ENCODE results near the gene ZFPM1. TPM values are rescaled to one million over a fixed set of nuclear protein-coding genes. Genes with fewer than 3 reads are reported as not detected.

Gene ZFPM1
- total RNA-seq, 4 donors from 2014 or later: 4.2 to 9.3 (median 5.1) TPM

DNA sequence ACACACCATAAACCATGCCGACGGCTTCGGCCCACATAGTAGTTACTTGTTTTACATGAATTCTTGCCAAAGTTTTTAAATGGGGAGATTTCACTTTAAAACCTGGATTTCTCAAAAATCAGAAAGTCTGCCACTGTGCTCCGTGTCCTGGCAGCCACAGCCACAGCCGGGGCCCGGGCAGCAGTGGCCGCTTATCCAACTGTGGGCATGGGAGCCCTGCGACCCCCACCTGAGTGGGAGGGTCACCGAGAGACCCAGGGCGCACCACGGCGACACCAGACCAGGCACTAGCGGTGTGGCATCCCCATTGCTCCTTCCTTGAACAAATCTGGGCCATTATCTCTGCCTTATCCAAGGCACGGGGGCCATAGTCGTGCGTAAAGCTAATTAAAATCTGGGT lies 40.3 kb upstream of the ZFPM1 start:
- TF ChIP-seq CTCF (IDR thresholded peaks at IDR 0.05) (no peak), POLR2AphosphoS5 (IDR thresholded peaks at IDR 0.05) (no peak)
- Histone ChIP-seq H3K27me3 (no peaks in the 10 kb centered on the region), H3K36me3 (no peaks in the 10 kb centered on the region), H3K9me3 (no peaks in the 10 kb centered on the region), H3K27ac (no peak overlapping the region), H3K4me1 (peaks cover 2% of the 10 kb centered on the region), H3K4me3 (no peak overlapping the region)
- WGBS: 82% methylated on average over 9 of the region's 16 CpGs
- no peak for DNase-seq (ENCODE audit: low spot score in 2 of 2)

- no peaks in the 10 kb centered on the region for H3K9me3 ChIP-seq
- H3K27ac ChIP-seq: no peak overlapping the region
- H3K36me3 ChIP-seq: no peaks in the 10 kb centered on the region
- no peak for DNase-seq (ENCODE audit: low spot score in 2 of 2)
- H3K27me3 ChIP-seq: no peaks in the 10 kb centered on the region
- peaks cover 2% of the 10 kb centered on the region for H3K4me1 ChIP-seq
- no peak overlapping the region for H3K4me3 ChIP-seq
- WGBS: 93% methylated on average over 3 of the region's 12 CpGs
- TF ChIP-seq CTCF (IDR thresholded peaks at IDR 0.05): no peak
- no peak for TF ChIP-seq POLR2AphosphoS5 (IDR thresholded peaks at IDR 0.05)
Measured at GRCh38 chr16:88413231-88413630, 39.8 kb upstream of the ZFPM1 start.

- no peak for TF ChIP-seq EP300 (IDR thresholded peaks at IDR 0.05)
- TF ChIP-seq POLR2AphosphoS5 (IDR thresholded peaks at IDR 0.05): no peak
- no peak for TF ChIP-seq POLR2A (IDR thresholded peaks at IDR 0.05)
- no peak for TF ChIP-seq CTCF (IDR thresholded peaks at IDR 0.05)
- no peaks in the 10 kb centered on the region for H3K27me3 ChIP-seq
- no peak for DNase-seq (ENCODE audit: low spot score in 2 of 2)
- H3K4me1 ChIP-seq: peaks cover 2% of the 10 kb centered on the region
- H3K9me3 ChIP-seq: no peaks in the 10 kb centered on the region
- no peak overlapping the region for H3K27ac ChIP-seq
- no CpG with 5 or more reads among the region's 12 CpGs for WGBS
- H3K4me3 ChIP-seq: no peak overlapping the region
- H3K36me3 ChIP-seq: no peaks in the 10 kb centered on the region
Measured at GRCh38 chr16:88413631-88414030, 39.4 kb upstream of the ZFPM1 start.

DNA sequence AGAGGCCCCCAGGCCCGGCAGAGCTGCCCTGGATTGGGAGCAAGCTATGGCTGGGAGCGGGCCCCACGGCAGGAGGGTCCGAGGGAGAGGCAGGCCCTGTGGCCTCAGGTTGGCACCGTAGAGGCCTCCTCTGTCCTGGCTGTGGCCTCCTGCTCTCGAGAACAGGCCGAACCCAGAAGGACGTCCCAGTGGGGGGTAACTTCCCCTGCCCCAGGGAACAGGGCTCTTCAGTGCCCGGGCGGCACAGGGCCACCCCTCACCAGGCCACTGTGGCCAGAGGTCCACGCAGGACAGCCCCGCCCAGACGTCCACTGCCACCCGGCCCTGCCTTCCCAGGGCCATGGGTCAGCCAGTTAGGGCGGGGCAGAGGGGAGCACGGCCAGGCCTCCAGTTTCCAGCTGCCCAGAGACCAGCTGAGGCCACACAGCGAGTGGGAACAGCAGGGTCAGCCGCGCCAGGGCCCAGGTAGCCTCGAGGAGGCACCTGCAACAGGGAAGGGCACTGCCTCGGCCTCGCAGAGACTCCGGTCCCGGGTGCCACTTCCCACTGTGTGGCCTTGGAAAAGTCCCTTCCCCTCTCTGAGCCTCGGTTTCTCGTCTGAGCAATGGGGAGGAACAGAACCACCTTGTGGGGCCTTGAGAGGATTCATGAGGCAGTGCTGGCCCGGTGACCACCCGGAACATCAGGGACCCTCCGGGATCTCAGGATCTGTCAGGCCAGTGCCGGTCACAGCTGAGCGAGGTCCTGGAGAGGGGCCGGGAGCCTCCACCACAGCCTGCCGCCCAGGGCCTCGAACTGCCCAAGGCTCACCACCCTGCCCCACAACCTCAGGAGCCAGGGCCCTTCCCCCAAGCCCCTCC lies 38.3 kb upstream of the ZFPM1 start:
- no peaks in the 10 kb centered on the region for H3K36me3 ChIP-seq
- no peaks in the 10 kb centered on the region for H3K9me3 ChIP-seq
- peaks cover 2% of the 10 kb centered on the region for H3K4me1 ChIP-seq
- DNase-seq (ENCODE audit: low spot score in 2 of 2): no peak
- H3K4me3 ChIP-seq: no peak overlapping the region
- TF ChIP-seq EP300 (IDR thresholded peaks at IDR 0.05) (no peak), POLR2AphosphoS5 (IDR thresholded peaks at IDR 0.05) (no peak)
- H3K27me3 ChIP-seq: peaks cover 3% of the 10 kb centered on the region
- WGBS: 85% methylated on average over 12 of the region's 34 CpGs
- no peak overlapping the region for H3K27ac ChIP-seq

- Histone ChIP-seq H3K27ac (no peak overlapping the region), H3K9me3 (no peaks in the 10 kb centered on the region), H3K27me3 (peaks cover 3% of the 10 kb centered on the region), H3K36me3 (no peaks in the 10 kb centered on the region), H3K4me1 (peaks cover 2% of the 10 kb centered on the region), H3K4me3 (no peak overlapping the region)
- DNase-seq (ENCODE audit: low spot score in 2 of 2): no peak
- TF ChIP-seq POLR2A (IDR thresholded peaks at IDR 0.05): no peak
- TF ChIP-seq CTCF (IDR thresholded peaks at IDR 0.05): no peak
- TF ChIP-seq POLR2AphosphoS5 (IDR thresholded peaks at IDR 0.05): no peak
- TF ChIP-seq EP300 (IDR thresholded peaks at IDR 0.05): no peak
- 100% methylated on average over 1 of the region's 5 CpGs for WGBS
Measured at GRCh38 chr16:88415381-88415705, 37.7 kb upstream of the ZFPM1 start.

All from suprapubic skin (tissue), 4 donors.